HG03097 (cell line): ENCODE results near the gene ARGLU1.

ENCODE experiments used
- ATAC-seq: cut with Tn5 transposase; IDR thresholded peaks from one replicate; pipeline ENCODE4 v1.9.1; 2021; ENCODE audit not compliant: unreplicated experiment, low FRiP score

Gene ARGLU1

GRCh38 chr13:106505295-106505694 lies 62.6 kb downstream of the ARGLU1 start:
- ATAC-seq, result no peak

GRCh38 chr13:106503730-106504453 lies 64.0 kb downstream of the ARGLU1 start:
- ATAC-seq, result no peak

- ATAC-seq, result no peak
Measured at GRCh38 chr13:106503272-106503671, 64.7 kb downstream of the ARGLU1 start.

- no peak for ATAC-seq
Measured at GRCh38 chr13:106500445-106500844, 67.5 kb downstream of the ARGLU1 start.

GRCh38 chr13:106499896-106500295 lies 68.0 kb downstream of the ARGLU1 start:
- ATAC-seq, result peak; percentile 76

- no peak for ATAC-seq
Measured at GRCh38 chr13:106499113-106499512, 68.8 kb downstream of the ARGLU1 start.

GRCh38 chr13:106498571-106498970 lies 69.4 kb downstream of the ARGLU1 start:
- ATAC-seq, result no peak

GRCh38 chr13:106498158-106498557 lies 69.8 kb downstream of the ARGLU1 start:
- ATAC-seq, result no peak

- no peak for ATAC-seq
Measured at GRCh38 chr13:106497079-106497478, 70.9 kb downstream of the ARGLU1 start.

- no peak for ATAC-seq
Measured at GRCh38 chr13:106496072-106496997, 71.6 kb downstream of the ARGLU1 start.

- ATAC-seq, result no peak
Measured at GRCh38 chr13:106494936-106495335, 73.0 kb downstream of the ARGLU1 start.

GRCh38 chr13:106494506-106494905 lies 73.4 kb downstream of the ARGLU1 start:
- ATAC-seq, result no peak

- ATAC-seq, result peak; percentile 97
Measured at GRCh38 chr13:106493533-106494220, 74.3 kb downstream of the ARGLU1 start.

GRCh38 chr13:106492588-106493475 lies 75.1 kb downstream of the ARGLU1 start:
- no peak for ATAC-seq

- no peak for ATAC-seq
Measured at GRCh38 chr13:106491928-106492587, 75.9 kb downstream of the ARGLU1 start.
